GM18870 (cell line): ENCODE data around the gene PKHD1.

Experiments used
- ATAC-seq: cut with Tn5 transposase; IDR thresholded peaks from one replicate; pipeline ENCODE4 v1.9.1; 2021; ENCODE audit warnings: moderate library complexity; ENCODE audit not compliant: unreplicated experiment

PKHD1 gene

DNA sequence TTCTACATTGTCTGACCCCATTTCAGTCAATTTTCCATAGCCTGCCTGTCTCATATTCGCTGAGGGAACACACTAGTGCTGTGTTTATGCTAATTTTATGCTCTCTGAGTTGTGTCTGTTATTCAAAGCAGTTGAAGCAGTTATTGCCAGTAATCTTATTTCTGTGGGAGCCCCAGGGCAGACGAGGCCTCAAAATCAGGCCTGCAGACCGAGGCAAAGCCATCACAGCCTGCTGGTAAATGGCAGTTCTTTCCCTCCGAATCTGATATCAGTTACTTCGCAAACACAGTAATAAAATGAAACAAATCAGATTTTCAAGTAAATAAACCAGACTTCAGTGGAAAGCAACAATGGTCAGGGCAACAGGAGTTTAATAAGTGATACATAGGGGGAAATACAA lies 508.4 kb downstream of the PKHD1 start:
- no peak for ATAC-seq

GRCh38 chr6:51578362-51578761 lies 509.1 kb downstream of the PKHD1 start:
- ATAC-seq, result no peak

GRCh38 chr6:51574040-51574439 lies 513.4 kb downstream of the PKHD1 start:
- ATAC-seq, result no peak

- ATAC-seq, result no peak
These were observed 516.2 kb downstream of the PKHD1 start for GRCh38 chr6:51571168-51571567.

GRCh38 chr6:51570168-51570921 lies 517.1 kb downstream of the PKHD1 start:
- no peak for ATAC-seq

- no peak for ATAC-seq
These were observed 517.8 kb downstream of the PKHD1 start for GRCh38 chr6:51569594-51569993.

- ATAC-seq, result no peak
These were observed 518.6 kb downstream of the PKHD1 start for GRCh38 chr6:51568771-51569170.

DNA sequence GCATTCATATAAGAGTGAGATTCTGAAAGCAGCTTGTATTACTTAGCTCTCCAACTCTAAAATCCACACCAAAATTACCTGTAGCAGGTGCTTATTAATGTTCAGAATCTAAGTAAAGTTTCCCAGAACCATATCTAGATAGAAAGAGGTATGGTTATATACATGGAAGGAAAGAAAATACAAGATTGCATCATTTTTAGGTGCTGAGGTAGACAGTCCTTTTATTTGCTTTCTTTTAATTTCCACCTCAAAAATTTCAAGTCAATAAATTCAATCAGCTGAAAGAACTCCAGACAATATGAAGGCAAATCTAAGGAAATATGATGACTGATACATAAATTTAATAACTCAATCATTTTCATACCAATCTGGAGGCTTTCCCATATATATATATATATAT lies 521.9 kb downstream of the PKHD1 start:
- no peak for ATAC-seq
